DMS114 treated with DMSO at 0.1 percent for 48 hours (cell line): ENCODE measurements around the gene INPP1.

ENCODE experiments used
- DNase-seq: peaks from one replicate; lab custom pipeline; 2025; ENCODE audit not compliant: unreplicated experiment; lab: John Stamatoyannopoulos, UW

The INPP1 gene

DNA sequence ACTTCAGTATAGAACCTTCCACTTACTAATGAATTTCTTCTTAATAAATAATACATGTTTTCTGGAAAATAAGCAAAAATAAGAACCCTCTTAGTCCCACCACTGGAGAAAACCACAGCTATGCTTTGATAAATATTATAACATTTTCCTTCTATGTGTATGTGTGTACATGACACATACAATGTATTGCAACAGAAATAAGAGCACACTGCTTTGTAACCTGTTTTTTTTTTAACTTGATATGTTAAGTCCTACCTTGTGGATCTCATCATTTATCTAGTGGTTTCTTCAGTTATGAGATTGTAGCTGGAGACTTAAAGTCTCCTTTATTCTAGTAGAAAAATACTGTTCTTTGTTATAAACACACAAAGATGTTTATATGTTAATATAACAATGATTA lies 17.2 kb downstream of the INPP1 start:
- DNase-seq = no peak

DNA sequence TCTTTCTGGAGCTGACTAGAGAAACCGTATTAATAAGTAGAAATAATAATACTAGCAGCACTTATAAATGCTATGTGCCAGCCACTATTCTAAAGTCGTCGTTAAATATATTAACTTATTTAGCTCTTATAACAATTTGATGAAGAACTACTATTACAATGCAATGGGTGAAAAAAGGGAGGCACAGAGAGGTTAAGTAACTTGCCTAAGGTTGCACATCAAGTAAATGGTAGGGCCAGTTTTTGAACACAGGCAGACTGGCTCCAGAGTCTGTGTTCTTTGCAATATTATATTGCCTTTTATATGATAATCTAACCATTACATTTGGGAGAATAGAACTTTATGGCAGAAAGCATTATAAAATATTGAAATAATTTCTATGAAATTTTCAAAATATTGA lies 17.6 kb downstream of the INPP1 start:
- no peak for DNase-seq

DNA sequence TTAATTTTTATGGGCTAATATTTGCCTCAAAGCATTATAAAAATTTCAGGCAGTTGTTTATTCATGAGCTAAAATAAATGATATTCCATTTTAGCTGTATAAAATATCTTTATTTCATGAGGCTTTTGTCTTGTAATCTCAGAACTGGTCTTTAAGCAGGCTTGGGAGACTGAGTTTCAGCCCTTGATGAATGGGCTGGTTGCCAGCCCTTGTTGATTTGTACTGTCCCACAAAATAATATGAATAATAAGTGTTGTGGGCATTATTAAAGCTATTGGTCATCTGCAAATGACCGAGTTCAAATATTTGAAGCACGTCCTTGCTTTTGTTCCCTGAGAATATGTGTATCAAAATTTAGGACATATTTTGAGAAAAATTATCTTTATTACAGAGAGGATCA lies 18.2 kb downstream of the INPP1 start:
- DNase-seq = no peak

GRCh38 chr2:190362894-190363293 lies 19.5 kb downstream of the INPP1 start:
- DNase-seq = no peak

- no peak for DNase-seq
Observed at GRCh38 chr2:190365499-190366204, 22.3 kb downstream of the INPP1 start.

DNA sequence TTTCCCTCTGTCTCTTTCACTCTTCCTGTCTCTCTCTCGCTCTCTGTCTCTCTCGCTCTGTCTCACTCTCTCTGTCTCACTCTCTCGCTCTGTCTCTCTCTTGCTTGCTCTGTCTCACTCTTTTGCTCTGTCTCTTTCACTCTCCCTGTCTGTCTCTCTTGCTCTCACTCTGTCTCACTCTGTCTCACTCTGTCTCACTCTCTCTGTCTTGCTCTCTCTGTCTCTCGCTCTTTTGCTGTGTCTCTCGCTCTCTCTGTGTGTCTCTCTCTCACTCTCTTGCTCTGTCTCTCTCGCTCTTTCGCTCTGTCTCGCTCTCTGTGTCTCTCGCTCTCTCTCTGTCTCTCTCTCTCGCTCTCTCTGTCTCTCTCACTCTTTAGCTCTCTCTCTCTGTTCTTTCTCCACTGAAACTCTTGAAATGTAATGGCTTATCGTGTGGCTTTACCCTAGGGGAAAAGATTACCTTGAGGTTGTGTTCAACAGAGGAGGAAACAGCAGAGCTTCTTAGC lies 22.9 kb downstream of the INPP1 start:
- no peak for DNase-seq

- no peak for DNase-seq
Observed at GRCh38 chr2:190367091-190367490, 23.7 kb downstream of the INPP1 start.

DNA sequence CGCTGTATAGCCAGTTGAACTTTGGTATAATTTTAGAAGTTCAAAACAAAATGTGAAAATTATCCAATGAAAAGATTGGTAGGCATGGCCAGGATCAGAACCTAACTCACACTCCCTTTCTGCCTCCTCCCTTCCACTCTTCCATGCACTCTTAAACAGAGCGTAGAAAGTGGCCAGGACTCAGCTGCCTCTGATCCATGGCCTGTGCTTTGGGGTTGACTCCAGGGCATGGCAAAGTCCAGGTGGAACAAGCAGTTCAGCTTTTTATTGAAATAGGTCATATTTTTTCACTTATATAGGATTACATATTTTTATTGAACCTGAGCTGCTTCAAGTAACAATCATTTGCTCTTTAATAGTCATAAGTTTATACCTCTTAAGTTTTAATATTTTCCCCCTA lies 26.2 kb downstream of the INPP1 start:
- DNase-seq = no peak

DNA sequence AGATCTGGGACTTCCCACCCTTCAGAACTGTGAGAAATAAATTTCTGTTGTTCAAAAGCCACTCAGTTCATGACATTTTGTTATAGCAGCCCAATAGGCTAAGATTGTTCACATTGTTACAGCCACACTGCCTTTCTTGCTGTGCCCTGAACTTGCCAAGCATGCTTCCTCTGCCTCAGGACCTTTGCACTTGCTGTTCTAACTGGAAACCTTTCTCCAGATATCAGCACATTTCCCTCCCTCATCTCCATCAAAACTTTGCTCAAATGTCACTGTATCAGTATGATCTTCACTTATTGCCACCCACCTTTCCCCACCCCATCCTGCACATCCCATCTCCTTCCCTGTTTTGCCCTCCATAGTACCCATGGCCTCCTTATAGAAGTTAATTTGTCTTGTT lies 32.7 kb downstream of the INPP1 start:
- DNase-seq = no peak

DNA sequence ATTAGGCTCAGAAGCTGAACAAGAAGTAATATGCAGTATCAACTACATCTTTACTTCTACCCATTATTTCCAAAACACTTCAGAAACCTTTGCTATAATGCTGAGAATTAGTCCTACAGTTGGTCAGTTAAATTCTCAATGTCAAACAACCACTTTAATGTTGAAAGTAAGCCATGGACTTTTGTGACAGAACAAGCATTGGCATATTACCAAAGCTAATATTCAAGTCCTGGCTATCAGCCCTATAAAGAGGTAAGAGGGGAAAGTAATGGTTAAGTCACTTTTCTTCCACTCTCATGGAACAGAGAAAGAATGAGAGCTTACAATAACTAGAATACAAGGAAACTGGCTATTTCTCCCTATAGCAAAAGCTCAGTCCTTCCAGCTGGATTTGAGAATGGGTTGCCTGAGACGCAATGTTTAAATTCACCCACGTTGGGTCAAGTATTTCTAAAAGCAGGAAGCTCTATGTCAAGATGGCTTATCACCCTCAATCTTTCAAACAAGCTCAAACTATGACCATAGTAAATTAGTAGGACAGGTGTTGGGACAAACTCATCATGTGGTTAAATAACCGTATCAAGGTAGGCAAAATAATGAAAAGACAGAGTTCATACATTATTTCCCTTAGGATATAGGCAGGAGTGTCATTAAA lies 33.3 kb downstream of the INPP1 start:
- no peak for DNase-seq

- DNase-seq = no peak
Observed at GRCh38 chr2:190378880-190379237, 35.5 kb downstream of the INPP1 start.

DNA sequence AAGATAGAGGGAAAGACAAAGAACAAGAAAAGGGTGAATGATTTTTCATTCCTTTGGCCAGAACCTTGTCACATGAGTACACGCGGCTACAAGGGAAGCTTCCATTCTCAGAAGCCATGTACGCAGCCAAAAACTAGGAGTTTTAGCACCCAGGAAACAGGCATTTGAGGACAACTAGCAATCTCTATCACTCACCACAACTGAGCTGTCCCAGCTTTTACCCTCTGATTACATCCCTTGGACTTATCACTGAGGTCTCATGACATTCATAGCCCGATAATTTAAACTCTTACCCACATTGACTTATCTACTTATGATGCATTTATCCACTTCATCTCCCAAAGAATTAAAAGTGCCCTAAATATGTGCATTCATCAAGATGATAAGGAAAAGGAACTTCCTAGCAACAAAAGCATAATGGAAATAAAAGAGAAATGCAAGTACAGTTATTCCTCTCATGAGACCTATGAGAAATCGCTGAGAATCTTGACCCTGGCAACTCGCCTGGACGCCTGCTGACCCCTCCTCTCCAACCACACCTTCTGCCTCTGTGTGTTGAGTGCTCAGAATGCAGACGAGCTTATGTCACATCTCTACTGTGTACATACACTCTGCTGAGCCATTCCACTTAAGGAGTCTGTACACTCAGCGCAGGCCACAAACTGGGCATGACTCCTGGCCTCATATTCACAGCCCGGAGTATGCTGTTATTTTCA lies 36.0 kb downstream of the INPP1 start:
- no peak for DNase-seq

GRCh38 chr2:190380962-190381412 lies 37.6 kb downstream of the INPP1 start:
- DNase-seq = no peak

DNA sequence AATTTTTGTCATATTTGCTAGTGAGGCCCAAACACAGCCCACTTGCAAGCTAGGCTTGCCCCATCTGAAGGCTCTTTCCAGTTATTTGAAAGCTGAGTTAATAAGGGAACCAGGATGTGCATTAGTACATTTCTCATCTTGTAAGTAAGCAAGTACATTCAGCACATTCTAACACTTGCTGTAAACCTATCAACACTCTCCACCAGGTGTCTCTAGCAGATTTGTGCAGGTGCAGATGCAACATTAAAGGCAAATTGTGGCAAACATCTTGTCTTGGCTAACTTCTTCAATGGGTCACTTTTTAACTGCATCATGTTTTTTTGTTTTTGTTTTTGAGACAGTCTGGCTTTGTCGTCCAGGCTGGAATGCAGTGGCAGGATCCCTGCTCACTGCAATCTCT lies 39.5 kb downstream of the INPP1 start:
- DNase-seq = no peak

DNA sequence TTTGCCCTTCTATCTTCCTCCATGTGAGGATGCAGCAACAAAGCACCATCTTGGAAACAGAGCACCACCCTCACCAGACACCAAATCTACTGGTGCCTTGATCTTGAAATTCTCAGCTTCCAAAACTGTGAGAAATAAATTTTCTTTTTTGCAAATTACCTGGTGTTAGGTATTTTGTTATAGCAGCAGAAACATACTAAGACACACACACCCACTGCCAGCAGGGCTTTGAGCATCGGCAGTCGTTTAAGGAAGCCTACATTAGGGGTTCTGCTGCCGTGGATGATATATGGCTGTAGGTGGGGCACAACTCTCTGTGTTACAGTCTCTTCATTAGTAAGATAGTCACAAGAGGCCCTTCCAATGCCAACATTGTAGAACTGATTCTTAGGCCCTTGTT lies 44.0 kb downstream of the INPP1 start:
- DNase-seq = no peak

DNA sequence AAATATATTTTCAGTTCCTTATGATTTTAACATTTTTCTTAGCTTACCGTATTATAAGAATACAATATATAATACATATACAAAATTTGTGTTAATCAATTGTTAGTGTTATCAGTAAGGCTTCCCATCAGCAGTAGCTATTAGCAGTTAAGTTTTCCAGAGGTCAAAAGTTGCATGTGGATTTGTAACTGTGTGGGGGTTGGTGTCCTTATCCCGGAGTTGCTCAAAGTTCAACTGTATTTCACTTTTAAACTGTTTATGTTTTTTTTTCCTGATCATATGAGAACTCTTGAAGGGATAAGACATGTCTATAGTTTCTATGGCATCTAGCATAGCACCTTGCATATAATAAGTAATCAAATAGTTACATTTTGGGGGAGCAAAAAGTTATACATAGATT lies 52.9 kb downstream of the INPP1 start:
- DNase-seq = no peak

- DNase-seq = no peak
Observed at GRCh38 chr2:190402986-190403603, 59.7 kb downstream of the INPP1 start.

DNA sequence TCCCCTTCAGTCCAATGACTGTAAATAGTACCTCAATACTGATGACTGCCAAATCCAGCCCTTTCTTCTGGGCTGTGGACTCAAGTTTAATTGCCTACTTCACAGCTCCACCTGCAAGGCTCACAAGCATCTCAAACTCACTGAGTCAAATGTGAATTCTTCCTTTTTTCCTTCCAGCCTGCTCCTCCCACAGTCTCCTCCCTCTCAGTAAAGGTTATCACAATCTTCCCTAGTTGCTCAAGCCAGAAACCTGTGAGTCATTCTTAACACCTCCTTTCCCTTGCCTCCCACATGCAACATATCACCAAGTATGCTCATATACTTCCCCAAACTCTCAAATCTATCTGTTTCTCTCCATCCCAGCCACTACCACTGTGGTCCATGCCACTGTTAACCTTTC lies 61.1 kb downstream of the INPP1 start:
- DNase-seq = no peak

DNA sequence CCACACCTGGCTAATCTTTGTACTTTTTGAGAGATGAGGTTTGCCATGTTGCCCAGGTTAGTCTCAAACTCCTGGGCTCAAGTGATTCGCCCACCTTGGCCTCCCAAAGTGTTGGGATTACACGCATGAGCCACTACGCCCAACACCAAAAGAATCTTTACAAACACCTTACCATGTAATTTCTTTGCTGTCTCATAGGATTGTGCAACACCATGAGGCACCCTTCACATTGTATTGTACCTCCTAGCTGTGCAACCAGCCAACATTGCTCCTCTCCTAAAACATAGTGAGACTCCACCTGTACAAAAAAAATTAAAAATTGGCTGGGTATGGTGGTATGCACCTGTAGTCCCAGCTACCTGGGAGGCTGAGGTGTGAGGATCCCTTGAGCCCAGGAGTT lies 61.7 kb downstream of the INPP1 start:
- no peak for DNase-seq

DNA sequence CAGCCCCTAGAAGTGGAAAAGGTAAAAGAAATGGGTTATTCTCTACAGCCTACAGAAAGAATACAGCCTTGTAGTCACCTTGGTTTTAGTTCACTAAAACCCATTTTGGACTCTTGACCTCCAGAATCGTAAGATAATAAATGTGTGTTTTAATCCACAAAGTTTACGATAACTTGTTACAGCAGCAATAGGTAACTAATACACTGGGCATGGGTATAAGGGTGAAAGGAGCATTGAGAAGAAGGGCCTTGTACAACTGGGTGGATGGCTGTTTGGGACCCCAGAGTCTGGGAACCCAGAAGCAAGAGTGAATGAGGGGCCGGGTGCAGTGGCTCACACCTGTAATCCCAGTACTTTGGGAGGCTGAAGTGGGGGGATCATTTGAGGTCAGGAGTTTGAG lies 62.6 kb downstream of the INPP1 start:
- no peak for DNase-seq

DNA sequence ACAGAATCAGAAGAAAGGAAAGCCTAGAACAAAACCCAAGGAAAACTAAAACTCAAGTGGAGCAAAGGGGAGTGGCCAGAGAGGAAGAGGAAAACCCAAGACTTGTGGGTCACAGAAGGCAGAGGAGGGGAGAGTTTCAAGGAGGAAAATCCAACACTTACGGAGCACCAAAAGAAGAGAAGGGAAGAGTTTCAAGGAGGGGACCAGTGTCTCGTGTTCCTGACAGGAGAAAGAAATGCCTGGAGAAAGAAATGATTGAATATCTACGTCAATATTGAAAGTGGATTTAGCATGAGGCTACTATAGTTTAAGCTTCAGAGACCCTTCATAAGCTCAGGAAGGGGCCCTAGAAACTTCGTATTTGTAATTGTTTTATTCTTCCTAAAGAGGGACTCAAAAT lies 63.4 kb downstream of the INPP1 start:
- DNase-seq = no peak

DNA sequence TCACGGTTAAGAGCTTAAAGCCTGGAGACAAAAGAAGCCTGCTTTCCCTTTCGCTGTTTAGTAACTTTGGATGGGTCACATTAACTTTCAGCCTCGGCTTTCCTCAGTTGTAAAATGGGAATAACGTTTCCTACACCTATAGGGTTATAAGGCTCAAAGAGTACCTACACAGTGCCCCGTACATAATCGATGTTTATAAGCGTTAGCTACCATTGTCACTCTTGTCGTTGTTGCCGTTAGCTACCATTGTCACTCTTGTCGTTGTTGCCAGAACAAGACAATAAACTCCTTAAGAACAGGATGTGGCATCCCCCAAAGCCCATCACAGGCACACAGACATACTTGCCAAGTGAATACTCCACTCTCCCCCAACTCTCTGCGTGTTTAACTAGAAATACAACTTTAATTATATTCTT lies 63.9 kb downstream of the INPP1 start:
- no peak for DNase-seq
